Hematopoietic multipotent progenitor cell treated with erythropoietin and hydrocortisone succinate and interleukin-3 and kit ligand, for 6 days (in vitro differentiated cells): ENCODE results near the gene MAPK9.
"Not testable (repeated sequence)": the region's sequence is repeated elsewhere in the genome, so short reads cannot be mapped to it uniquely, and the experiment has no call there.

ENCODE experiments used
- DNase-seq: peaks from one replicate; pipeline ENCODE4 v3.0.0-alpha.2; 2015

The MAPK9 gene

DNA sequence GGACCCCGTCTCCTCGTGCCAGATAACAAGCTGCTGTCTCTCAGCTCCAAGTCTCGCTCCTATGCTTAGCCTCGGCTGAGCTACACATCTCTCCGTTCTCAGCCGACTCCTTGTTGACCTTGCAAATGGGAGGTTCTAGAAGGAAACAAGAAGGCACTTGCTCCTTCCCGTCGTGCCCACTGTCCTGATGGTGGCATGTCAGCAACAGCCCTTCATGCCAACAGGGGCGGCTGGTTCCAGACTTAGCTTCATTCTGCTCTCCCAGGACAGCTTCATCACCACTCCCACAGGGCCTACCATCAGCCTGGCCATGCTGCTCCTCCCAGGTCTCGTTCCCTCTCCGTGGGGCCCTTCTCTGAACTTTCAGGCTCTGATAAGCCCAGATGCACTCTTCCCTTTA, 69.8 kb downstream of the MAPK9 start:
- no peak for DNase-seq

DNA sequence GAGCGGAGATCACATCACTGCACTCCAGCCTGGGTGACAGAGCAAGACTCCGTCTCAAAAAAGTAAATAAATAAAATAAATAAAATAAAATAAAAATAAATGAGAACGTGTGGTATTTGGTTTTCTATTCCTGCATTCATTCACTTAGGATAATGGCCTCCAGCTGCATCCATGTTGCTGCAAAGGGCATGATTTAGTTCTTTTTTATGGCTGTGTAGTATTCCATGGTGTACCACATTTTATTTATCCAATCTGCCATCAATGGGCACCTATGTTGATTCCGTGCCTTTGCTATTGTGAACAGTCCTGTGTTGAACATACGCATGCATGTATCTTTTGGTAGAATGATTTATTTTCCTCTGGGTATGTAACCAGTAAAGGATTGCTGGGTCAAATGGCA, 74.1 kb downstream of the MAPK9 start:
- DNase-seq: no peak

DNA sequence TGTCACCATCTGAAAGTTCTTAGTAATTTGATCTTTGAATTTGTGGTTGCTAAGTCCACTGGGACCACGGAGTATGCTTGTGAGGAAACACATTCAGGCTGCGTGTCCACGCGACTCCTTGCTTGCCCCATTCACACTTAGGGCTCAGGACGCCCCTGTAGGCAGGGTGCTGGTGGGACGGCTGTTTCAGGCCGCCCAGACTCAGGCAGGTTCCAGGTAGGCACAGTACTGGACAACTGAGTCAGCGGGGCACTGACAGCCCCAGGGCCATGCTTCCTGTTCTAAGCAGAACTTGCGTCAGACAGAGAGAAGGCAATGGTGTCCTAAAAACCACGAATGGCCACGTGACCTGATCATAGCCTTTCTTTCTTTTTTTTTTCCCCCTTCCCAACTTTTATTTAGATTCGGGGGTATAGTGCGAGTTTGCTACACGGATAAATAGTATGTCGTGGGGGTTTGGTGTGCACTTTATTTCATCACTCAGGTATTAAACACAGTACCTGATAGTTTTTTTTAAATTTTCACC, 75.2 kb downstream of the MAPK9 start:
- no peak for DNase-seq

DNA sequence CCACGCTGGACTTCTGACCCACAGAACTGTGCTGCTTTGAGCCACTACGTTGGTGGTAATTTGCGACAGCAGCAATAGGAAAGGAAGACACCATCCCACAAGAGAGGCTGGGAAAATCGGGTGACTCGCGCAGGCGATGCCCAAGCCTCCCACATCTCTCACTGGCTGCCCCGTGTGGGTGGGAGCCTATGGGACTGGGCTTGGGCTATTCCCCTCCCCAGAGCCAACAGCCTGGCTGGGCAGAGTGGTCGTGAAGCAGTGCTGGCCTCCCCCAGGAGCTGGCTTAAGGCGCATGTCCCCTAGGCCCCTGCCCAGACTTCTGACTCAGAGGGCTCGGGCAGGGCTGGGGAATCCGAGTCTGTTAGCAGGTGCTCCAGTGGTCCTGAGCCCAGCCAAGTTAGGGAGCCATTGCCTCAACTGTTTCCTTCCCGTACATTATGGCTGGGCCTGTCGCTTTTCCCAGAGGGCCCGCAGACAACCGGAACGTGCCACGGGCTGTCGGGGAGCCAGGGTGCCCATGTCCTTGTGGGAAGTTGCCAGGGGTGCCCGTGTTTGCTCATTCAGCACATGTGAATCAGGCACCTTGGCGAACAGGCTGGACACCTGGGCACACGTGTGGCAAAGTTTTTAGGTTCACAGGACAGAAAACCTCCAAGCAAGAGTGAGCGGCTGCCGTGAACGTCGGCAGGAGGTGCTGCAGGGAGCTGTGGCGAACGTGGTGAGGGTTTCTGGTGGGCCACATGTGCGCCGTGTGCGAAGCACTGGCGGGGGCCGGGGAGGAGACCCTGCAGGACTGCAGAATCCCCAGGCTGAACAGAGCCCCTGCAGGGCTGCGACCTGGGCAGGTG, 75.9 kb downstream of the MAPK9 start:
- no peak for DNase-seq

DNA sequence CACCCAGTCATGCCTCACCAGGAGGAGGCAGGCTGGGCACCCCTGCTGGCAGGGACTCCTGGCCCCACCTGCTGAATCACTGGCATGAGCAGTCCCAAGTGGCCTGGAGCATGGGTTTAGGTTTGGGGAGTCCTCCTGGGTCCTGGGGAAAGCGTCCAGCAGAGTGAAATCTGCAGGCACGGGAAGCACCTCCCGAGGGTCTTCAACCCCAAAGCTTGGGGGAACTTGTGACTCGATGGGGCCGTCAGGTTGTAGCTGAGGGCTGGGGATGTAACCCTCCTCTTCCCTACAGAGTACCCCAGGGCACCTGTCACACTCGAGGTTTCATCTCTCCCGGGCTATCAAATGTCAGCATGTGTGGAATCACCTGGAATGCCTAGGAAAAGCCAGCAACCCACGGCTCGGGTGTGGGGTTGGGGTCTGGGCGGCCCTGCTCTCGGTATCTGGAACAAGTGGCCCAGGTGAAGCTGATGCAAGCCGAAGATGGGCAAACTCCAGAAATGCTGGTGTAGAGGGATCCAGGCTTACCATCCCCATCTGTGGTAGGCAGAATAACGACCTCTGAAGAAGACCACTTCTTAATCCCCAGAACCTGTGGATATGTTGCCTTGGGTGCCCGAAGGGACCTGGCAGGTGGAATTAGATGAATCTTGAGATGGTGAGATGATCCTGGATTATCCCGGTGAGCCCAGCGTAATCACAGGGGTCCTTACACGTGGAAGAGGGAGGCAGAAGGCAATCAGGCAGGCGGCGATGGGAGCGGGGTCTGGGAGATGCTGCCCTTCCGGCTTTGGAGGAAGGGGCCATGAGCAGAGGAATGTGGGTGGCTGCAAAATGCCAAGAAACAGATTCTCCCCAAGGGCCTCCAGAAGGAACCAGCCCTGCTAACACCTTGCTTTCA, 76.8 kb downstream of the MAPK9 start:
- DNase-seq: no peak

DNA sequence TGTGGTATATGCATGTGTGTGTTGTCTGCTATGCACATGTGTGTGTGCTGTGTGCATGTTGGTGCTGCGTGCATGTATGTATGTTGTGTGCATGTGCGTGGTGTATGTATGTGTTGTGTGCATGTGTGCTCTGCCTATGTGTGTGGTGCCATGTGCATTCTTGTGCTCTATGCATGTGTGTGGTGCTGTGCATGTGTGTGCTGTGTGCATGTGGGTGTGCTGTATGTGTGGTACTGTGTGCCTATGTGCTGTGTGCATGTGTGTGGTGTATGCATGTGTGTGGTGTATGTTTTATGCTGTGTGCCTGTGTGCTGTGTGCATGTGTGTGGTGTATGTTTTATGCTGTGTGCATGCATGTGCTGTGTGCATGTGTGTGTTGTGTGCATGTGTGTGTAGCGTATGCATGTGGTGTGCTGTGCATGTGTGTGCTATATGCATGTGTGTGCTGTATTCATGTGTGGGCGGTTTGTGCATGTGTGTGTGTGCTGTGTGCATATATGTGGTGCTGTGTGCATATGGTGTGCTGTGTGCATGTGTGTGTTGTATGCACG, 78.2 kb downstream of the MAPK9 start:
- DNase-seq: no peak

DNA sequence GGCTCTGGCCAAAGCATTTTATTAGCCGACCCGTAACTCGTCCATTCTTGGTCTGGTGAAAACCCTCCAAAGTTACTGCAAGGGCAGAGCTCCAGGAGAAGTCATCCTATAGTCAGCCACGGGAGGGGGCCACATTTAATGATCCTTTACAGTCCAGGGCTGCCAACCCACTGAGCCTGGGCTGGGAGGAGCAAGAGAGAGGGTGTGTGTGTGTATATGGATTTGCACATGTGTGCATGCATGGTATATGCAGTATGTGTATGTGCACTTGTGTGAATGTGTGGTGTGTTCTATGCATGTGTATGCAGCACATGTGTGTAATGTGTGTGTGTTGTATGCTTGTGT, 78.7 kb downstream of the MAPK9 start:
- no peak for DNase-seq

DNA sequence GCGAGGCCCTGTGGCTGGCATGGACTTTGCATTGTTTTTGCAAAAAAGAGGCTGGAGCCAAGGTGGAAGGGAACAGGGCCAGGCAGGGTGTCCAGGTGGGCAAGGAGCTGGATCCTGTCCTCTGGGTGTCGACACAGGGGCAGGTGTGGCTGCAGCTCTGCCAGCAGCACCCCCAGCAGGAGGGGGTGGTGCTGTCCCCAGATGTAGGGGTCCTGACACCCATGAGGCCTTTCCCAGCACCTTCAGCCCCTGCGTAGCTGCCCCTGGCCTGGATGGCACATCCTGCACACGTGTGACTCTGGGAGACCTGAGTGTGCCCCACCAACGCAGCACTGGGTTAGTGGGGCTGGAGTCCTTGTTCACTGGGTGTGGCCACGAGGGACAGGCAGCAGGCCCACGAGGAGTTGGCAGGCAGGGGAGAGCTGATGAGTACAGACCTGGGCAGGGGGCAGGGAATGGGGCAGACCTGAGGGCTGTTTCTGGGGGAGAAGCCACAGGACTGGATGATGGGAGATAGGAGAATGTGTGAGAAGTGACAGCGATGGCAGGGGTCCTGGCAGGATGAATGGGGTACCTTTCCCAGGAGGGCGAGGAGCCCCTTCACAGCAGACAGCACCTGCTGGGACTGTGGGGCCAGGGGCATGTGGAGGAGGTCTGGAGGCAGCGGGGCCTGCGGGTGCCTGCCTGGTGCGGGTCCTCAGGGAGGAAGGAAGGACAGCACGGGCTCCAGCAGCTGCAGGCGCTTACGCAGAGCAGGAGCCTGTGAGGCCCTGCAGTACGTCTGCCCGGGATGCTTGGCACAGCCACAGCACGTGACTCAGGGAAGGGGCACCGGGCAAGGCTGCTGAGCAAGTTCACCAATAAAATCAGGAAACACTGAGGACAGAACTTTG, 79.3 kb downstream of the MAPK9 start:
- DNase-seq: no peak

DNA sequence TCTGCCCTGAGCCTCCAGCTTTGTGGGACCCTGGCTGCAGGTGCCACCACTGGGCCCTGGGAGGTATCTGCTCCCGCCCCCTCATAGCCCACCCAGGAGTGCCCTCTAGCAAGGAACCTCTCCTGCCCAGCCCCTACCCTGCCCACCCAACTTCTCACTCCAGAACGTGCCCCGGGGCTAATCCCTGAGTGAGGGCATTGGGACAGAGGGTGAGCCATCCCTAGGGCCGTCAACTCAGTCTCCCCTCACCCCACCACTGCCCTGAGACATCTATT, 80.2 kb downstream of the MAPK9 start:
- DNase-seq: no peak

DNA sequence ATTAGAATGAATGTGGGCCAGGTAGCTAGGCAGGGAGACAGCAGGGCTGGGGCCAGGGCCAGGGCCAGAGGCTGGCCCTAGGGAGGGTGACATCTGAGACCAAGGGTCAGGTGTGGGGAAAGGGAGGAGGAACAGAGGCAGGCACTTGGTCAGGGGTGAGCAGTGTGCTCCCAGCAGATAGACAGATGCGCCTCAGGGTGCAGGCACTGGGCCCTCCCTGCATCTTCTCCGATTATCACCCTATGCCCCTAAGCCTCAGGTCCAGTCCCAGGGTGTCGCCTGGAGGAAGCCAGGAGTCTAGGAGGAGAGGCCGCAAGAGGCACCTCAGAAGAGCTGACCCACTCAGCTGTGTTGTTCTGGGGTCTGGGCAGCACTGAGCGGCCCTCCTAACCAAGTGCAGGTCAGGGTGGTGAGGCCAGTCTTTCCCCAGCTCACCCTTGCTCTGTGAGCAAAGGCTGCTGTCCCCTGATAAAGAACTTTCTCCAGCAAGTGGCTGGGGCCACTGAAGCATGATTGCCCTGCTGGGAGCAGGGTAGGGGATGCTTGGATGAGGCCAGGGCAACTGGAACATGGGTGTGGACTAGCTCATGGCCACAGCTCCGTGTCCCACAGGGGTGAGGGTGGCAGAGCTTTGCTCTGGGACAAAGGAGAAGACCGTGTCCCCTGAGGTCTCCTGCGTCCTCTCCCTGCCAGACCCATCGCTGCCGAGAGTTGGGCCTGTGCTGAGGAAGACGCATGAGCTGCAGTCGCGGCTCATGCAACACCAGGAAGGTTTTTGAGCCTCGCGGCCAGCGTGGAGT, 80.7 kb downstream of the MAPK9 start:
- DNase-seq: no peak

DNA sequence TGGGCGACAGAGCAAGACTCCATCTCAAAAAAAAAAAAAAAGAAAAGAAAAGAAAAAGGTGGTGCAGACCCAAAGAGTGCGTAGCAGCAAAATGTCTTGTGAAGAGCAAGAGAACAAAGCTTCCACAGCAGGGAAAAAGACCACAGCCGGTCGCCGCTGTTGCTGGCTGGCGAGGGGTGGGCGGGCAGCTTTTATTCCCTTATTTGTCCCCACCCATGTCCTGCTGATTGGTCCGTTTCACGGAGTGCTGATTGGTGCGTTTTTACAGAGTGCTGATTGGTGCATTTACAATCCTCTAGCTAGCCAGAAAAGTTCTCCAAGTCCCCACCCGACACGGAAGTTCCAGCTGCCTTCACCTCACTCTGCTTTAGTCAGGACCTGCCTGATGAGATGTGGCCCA, 81.8 kb downstream of the MAPK9 start:
- not testable (repeated sequence) for DNase-seq

DNA sequence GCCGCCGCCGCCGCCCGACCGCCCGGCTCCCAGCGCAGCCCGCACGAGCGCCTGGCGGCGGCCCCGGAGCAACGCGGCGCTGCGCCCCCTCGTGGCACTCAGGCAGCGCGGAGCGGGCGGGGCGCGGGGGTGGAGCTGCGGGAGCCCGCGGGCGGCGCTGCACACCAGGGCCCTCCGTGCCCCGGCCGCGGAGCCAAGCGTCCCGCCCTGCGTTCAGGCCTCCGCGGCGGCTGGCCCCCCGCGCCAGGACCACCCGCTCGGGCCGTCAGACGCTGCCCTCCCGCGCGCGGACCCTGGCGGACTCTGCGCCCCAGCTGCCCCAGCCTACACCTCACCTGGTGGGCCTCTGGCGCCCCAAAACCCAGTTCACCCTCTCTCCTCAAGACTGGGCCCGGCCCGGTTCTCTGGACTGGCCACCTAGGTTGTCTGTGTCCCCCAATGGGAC, 82.7 kb downstream of the MAPK9 start, which contains the start of gene RASGEF1C:
Gene RASGEF1C, minus strand, starts transcription at position 75 of the 445 bp plus-strand sequence. CDS start 71,159 bp downstream, outside the sequence.
- peak; percentile 83 for DNase-seq

DNA sequence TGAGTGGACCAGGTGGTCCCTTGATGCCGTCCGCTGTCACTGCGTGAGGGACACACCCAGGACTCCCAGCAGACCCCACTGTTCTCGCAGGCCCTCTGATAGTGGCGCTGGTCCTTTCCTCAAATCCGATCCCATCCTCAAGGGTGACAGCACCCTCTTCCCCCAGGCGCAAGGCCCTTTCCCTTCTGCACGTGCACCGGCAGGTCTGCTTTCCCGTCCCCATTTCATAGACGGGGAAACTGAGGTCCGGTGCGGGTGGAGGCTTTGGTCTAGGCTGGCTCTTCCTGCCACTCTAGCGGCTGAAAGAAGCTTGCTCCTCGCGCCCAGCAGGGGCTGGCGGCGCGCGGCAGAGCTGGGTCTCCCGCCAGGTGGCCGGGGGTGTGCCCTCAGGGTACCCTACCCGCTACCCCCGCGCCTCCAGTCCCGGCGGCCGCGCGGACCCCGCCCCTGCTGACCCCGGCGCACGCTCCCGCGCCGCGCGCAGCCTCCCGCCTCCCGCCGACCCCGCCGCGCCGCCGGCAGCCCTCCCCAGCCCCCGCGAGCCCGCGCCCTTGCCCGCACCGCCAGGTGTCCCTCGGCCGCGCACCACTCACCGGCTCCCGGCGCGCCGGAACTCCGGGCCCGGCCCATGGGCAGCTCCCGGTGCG, 83.3 kb downstream of the MAPK9 start:
- DNase-seq: peak; percentile 44

DNA sequence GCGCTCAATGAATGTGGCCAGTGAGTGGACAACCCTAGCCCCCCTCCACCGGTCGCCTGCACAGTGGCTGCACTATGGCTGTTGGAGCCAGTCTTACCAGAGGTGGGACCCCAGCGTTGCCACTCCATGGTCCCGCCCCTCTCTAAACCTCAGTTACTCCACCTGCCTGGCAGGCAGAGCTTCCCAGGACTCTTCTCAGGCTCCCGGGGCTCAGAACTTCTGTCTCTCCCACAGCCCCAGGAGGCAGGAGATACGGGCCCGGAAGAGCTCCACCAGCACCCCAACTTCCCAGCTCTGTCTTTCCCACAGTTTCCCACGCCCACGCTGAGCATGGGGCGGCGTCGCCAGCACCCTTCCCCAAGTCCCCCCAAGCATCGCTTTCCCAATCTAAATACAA, 83.8 kb downstream of the MAPK9 start:
- no peak for DNase-seq

DNA sequence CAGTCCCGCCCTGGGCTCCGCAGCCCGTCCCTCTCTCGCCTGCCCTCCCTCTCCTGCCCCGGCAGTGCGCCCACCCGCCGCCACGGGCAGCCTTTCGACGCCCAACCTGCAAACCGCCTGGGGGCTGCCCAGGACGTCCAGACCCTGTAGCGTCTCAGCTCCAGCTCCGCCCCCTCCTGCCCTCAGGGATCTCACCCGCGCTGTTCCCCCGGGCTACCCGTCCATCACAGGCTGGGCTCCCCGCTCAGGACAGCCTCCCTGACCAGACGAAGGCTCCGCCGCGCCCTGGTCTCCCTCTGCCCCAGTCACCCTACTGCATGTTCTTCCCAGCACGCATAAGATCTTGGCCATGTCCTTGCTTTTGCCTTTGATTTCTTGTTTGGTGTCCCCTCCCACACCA, 84.3 kb downstream of the MAPK9 start:
- no peak for DNase-seq

DNA sequence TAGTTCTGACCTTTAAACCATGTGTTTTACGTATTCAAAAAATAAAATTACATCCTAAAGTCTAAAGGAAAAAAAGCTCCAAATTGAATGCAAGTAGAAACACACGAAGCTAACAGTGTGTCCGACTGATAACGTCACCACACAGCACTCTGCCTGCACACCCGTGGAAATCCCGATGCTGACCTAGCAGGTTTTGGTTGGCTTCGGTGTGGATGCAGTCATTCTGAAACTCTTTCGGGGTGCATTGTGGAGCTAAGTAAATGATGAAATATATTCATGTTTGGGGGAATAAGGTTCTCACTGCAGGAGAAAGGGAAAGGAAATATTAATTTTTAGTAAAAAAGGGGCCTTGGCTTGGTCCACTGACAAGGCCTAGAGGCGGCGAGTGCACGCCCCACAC, 84.9 kb downstream of the MAPK9 start:
- no peak for DNase-seq

DNA sequence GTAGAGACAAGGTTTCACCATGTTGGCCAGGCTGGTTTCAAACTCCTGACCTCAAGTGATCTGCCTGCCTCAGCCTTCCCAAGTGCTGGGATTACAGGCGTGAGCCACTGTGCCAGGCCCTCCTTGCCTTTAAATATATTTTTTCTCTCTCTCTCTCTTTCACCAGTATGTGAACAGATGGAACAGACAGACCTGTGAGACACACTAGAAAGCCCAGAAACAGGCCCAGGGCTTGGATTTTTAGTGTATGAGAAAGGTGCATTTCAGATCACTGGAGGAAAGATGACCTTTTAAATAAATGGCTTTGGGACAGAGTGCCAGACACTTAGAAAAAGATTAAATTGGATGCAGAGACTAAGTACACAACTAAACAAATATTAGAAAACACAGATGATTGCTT, 86.0 kb downstream of the MAPK9 start:
- DNase-seq: no peak

DNA sequence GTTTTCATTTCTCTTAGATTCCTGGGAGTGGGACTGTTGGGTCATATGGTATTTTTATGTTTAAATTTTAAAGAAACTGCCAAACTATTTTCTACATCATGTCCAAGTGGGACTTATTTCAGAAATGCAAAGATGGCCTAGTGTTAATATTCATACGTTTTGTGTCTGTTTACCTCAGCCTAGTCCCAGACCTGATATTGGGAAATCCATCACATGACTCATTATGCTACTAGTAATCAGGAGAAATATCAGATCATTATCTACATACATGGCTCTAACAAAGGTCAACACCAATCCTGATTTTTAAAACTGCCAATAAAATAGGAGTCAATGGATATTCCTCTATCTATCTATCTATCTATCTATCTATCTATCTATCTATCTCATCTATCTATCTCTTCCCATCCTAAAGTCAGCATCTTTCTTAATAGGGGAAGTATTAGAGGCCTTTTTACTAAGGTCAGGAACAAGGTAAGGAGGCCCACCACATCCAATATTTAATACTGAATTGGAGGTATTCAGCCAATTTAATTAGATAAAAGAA, 87.5 kb downstream of the MAPK9 start:
- no peak for DNase-seq

DNA sequence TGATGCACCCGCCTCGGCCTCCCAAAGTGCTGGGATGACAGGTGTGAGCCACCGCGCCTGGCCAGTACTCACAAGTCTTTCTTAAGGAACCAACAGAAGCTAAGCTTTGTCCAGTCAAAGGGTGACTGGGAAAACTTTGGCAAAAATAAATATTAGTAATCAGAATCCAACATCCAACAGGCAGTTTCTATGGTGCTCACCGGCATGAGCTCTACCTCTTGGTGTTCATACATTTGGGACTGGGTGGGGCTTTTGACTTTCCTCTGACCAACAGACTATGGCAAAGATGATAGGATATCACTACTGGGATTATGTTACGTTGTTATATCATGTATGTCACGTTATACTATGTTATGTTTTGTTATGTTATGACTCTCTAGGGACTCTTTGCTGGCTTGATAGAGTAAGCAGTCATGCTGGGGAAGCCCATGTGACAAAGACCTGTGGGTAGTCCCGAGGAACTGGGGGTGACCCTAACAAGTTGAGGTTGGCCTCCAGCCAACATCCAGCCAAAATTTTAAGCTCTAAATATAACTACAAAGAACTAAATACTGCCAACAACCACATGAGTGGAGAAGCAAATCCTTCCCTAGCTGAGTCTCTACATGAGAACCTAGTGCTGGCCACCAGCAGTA, 88.8 kb downstream of the MAPK9 start:
- no peak for DNase-seq
